ENCODE results near the gene LPP. TPM values are rescaled to one million over a fixed set of nuclear protein-coding genes. Genes with fewer than 3 reads are reported as not detected.
A peak's percentile ranks its signal among the peaks of the same experiment; 100 is the strongest.

The LPP gene
- total and polyA plus RNA-seq, 2 donors (not counting 1 experiment from before 2014, with no cell fraction given): 7.6 to 81.7 TPM

- Histone ChIP-seq H4K20me1 (ENCODE audit: control insufficient read depth, insufficient read depth, low read length, poor library complexity, severe bottlenecking) (no peaks in the 10 kb centered on the region), H3K9ac (ENCODE audit: low read length) (peak overlapping the region; percentile 62), H3K36me3 (replicated peaks in 1 of 2; ENCODE audit: control extremely low read depth in 1 of 2, control insufficient read depth in 1 of 2, extremely low read depth in 1 of 2, insufficient read depth in 2 of 2, low read length in 1 of 2) (no peaks in the 10 kb centered on the region), H3K4me2 (replicated peaks; ENCODE audit: low read depth, low read length, poor library complexity, severe bottlenecking) (peak overlapping the region; percentile 74), H3K27ac (ENCODE audit: low read length in 2 of 2) (peak overlapping the region; percentile 89 to 95), H3K4me1 (ENCODE audit: control insufficient read depth in 2 of 2, insufficient read depth in 2 of 2, low read length in 2 of 2) (peaks cover 69 to 71% of the 10 kb centered on the region in 2 donors), H3K79me2 (ENCODE audit: control insufficient read depth, insufficient read depth, low read length) (peaks cover 16% of the 10 kb centered on the region), H3K9me3 (ENCODE audit: control extremely low read depth in 1 of 3, control insufficient read depth in 2 of 3, insufficient read depth in 1 of 3, low read length in 2 of 3) (no peaks in the 10 kb centered on the region), H3K4me3 (ENCODE audit: control extremely low read depth in 1 of 5, extremely low read depth in 1 of 5, insufficient read depth in 1 of 5, low read depth in 2 of 5, low read length in 4 of 5) (peak overlapping the region in 4 of 5 experiments; percentile 27 to 56 (median 43)), H2AFZ (ENCODE audit: insufficient read depth, low read depth, low read length, poor library complexity, severe bottlenecking) (peak overlapping the region; percentile 71), H3K27me3 (replicated peaks in 1 of 4; ENCODE audit: control extremely low read depth in 1 of 4, control insufficient read depth in 3 of 4, insufficient read depth in 4 of 4, low read length in 3 of 4) (no peaks in the 10 kb centered on the region)
- H3K9me3 Mint-ChIP-seq (ENCODE audit: insufficient read depth): no peaks in the 10 kb centered on the region
- no peaks in the 10 kb centered on the region for H3K27me3 Mint-ChIP-seq
- TF ChIP-seq EZH2 (IDR thresholded peaks at IDR 0.05; ENCODE audit: borderline replicate concordance, insufficient read depth, low read depth, low read length, poor library complexity, severe bottlenecking) (no peak), CTCF (IDR thresholded peaks at IDR 0.05) (no peak)
- ATAC-seq (ENCODE audit: low read depth) (no peak), DNase-seq (no peak)
- H3K4me3 Mint-ChIP-seq: peak overlapping the region; percentile 90
- peaks cover 77% of the 10 kb centered on the region for H3K4me1 Mint-ChIP-seq
- intact Hi-C loops (cut with micrococcal nuclease): loop anchor here (2.0 kb wide), 1 partner anchor 244 kb away; no protein-coding TSS in a partner anchor
- 89% methylated on average over 1 of the region's 3 CpGs for WGBS (ENCODE audit: insufficient coverage)
- ChIA-PET POLR2A (interaction anchor here (0.6 to 1.7 kb wide), 6 partner anchors 21 to 210 kb away, joined by 3 to 11 read pairs (median 4); no protein-coding TSS in a partner anchor), CTCF (interaction anchor here (2.3 kb wide), 1 partner anchor 22 kb away, joined by 6 read pairs; no protein-coding TSS in a partner anchor)
- H3K27ac Mint-ChIP-seq: peak overlapping the region; percentile 98
These were observed 242.9 kb downstream of the LPP start for GRCh38 chr3:188396900-188397299.
